GM19239 (cell line): ENCODE data around the gene MARK2.

Source experiments
- DNase-seq: peaks from one replicate; pipeline ENCODE4 v3.0.0; 2011; ENCODE audit warnings: low spot score; ENCODE audit not compliant: insufficient read length
- FAIRE-seq: peaks from 2 replicates; lab custom pipeline; 2011; peaks lifted over from hg19 to GRCh38; lab: Jason Lieb, UNC

MARK2 gene

GRCh38 chr11:63917692-63918506 lies 79.0 kb downstream of the MARK2 start:
- no peak for FAIRE-seq
- DNase-seq = peak; percentile 48

DNA sequence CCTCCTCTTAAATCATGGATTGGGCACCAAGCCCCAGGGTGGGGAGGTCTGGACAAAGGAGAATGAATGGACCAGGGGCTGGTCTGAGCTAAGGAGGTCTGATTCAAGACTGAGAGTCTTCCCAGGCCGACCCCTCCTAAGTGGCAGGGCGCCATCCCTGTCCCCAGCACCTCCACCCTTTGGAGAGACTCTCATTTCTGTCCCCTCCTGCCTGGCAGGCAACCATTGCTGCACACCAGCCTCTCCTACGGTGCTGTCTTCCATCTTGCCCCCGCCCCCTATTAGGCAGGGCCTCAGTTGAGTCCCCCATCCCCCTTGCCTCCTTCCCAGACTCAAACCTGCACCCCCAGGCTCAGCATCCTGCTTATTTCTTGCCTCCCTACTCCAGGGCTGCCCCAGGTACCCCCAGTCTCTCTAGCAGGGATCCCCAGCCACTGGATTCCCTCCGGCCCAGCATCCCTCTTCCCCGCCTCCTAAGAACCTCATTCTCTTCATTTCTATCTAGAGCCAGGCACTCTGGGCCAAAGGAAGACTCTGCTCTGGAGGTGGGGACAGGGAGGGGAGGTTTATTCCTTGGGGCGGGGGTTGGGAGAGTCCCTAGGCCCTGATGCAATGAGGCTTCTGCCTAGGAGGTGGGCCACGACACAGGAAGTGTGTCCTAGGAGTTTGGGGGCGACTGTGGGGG lies 79.7 kb downstream of the MARK2 start:
- FAIRE-seq = no peak
- DNase-seq = no peak

DNA sequence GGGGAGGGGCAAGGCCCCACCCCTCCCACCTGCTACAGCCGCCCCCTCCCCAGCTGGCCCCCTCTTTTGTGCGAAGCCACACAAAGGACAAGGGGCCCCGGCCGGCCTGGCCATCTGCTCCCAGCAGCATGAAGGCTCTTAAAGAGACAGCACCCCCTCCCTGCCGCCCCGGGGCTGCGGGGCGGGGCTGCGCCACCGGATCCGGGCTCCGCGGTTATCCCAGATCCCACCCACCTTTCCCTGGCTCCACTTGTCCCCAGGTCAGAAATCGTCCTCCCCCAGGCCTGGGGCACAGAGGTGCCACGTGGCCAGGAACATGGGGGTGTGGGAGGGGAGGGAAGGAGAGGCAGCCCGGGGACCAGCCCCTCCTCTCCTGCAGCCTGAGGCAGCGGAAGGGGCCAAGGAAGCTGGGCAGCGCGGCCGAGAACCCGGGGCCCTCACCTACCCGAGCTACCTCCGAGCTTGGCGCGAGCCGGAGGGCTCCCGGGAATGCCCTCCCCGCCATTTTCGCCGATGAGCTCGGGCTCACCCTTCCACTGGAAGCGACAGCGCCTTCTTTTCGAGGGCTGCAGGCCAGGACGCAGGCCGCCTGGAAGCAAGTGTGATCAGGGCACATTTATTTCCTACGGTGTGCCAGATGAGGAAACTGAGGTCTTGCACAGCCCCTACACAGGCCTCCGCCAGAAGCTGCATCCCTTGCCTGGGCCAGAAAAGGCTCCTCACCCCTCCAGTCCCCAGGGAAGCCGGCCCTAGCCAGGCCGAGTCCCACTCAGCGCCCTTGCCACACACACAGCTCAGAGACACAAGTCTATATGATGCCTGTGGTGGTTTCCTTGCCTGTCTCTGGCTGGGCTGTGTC lies 80.6 kb downstream of the MARK2 start:
- DNase-seq (no peak), FAIRE-seq (no peak)

GRCh38 chr11:63920126-63920938 lies 81.4 kb downstream of the MARK2 start:
- no peak for DNase-seq

DNA sequence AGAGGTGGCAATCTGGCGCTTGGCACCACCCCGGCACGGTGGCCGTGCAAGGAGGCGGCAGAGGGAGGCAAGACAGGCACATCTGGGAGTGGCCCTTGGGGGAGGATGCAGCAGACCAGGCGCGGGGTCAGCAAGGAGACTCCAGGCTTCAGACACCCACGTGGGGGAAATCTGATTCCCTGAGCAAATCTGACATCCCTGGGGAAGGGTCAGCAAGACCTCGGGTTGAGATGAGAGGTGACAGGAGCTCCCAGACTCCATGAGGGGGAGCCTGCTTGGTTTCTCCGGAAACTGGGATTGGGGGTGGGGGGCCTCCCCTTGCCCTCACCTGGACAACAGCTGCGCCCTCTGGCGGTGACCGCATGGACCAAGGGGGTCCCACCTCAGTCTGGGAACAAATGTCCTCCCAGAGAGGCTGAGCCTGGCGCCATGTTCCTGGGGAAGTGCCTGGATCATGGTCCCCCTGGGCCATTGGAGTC lies 82.1 kb downstream of the MARK2 start:
- FAIRE-seq (no peak), DNase-seq (no peak)

More at GRCh38 chr11:63920126-63920938, 81.4 kb downstream of the MARK2 start:
- no peak for FAIRE-seq

- DNase-seq (no peak), FAIRE-seq (no peak)
Observed at GRCh38 chr11:63922673-63923192, 83.8 kb downstream of the MARK2 start.

GRCh38 chr11:63923319-63923718 lies 84.4 kb downstream of the MARK2 start:
- DNase-seq (no peak), FAIRE-seq (no peak)

DNA sequence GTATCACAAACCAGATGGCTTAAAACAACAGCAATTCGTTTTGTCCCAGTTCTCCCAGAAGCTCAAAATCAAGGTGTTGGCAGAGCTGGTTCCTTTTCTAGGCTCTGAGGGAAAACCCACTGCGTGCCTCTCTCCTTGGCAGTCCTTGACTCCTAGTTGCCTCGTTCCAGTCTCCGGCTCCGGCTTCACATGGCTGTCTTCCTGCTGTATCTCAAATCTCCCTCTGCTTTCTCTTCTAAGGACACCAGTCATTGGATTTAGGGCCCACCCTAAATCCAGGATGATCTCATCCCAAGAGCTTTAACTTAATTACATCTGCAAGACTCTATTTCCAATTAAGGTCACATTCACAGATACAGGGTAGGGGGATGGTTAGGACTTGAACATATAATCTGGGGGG lies 90.7 kb downstream of the MARK2 start:
- DNase-seq = no peak
- no peak for FAIRE-seq

DNA sequence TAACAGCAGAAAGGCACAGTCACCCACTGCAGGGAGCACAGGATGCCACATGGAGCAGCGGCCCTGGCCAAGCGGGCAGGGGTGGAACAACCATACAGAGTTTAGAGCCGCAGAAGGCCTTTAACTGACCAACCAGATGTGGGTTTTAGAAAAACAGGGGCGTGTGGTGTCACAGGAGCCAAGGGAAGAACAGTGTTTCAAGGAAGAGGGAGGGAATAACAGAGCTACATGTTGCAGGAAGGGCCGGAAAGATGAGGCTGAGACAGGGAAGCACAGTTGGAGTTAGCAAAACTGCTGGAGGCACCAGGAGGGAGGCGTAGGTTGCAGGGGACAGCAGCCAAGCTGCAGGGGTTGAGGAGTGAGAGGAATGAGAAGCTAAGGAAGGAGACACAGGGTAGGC lies 92.1 kb downstream of the MARK2 start:
- no peak for FAIRE-seq
- no peak for DNase-seq

DNA sequence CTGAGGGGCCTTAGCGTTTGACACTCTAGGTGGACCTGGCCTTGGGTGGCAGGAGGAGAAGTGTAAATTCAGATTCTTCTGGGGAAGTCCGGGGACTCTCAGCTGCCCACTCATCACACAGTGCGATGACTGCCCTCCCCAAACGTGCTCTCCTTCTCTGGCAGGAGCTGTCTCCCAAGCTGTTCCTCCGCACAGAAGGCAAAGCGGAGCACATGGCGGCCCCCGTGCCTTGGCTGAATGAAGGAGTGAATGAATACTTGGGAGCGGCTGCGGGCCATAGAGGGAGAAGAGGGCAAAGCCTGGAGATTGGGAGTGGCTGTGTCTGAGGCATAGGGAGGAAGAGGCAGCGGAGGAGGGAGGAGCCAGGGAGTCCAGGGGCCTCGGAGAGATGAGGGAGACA lies 93.0 kb downstream of the MARK2 start:
- DNase-seq (no peak), FAIRE-seq (no peak)

DNA sequence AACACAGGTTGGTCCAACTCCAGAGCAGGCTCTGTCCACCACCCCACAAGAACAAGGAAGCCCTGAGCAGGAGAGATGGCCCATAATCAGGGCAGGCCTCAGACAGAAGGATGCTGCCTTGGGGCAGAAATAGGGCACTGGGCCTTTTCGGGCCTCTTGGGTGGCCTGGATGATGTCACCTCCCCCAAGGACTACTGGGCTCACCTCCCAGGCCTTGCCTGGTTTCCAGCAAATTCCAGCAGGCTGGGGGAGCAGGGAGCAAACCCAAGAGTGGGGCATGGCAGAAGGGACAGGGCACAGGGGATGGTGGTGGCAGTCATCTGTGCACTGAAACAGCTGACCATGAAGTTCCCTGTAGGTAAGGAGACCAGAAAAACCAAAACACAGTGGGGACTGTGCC lies 94.5 kb downstream of the MARK2 start:
- FAIRE-seq (no peak), DNase-seq (no peak)

DNA sequence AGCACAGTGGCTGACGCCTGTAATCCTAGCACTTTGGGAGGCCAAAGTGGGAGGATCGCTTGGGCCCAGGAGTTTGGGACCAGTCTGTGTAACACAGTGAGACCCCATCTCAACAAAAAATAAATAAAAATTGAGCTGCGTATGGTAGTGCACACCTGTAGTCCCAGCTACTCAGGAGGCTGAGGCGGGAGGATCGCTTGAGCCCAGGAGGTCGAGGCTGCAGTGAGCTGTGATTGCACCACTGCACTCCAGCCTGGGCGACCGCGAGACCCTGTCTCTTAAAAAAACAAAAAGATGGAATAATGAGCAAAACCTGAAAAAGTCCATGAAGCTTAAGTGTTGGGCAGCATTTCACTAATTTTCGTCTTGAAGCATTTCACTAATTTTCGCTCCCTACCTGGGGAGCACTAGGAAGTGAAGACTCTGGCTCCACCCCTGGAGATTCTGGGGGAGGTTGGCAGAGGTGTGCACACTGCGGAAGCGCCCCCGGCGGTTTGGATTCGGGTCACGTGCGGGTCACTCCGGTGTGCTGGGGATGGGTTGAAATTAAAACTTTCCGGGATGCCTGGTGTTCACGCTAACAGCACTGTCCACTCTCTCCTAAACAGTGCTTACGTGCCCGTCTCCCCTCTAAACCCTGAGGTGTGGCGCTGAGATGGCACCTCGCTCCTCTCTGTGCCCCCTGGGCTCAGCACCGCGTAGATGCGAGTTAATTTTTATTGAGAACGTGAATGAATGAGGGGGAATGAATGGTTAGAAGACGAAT lies 99.0 kb downstream of the MARK2 start:
- no peak for DNase-seq
- FAIRE-seq = no peak

- DNase-seq (peak; percentile 98), FAIRE-seq (peak; percentile 79)
Observed at GRCh38 chr11:63938479-63939396, 99.8 kb downstream of the MARK2 start, which contains the start of gene NAA40. NAA40 (plus strand) TSS chr11:63939002; CDS start chr11:63939097, 95 bp downstream.

DNA sequence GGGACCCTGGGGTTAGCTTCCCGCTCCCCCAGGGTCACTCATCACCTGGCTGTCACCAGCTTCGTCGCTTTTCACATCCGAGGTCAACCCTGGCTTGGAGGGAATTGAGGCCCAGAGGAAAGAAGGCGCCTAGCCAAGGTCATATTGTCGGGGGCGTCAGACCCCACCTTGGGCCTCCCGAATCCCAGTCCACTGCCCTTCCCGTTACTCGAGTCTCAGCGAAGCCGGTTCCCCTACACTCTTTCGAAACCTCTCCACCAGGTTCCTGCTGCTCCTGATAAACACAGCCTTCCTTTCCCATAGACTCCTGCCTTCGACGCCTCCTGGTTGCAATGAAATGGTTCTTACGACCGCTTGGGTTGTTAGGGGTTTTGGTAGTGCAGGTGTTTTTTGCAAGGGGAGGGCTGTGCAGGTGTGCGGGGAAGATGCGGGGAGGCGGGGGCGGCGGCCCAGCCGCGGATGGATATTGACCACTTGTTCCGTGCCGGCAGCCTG lies 100.5 kb downstream of the MARK2 start:
- peak; percentile 70 for FAIRE-seq
- no peak for DNase-seq

GRCh38 chr11:63940786-63941185 lies 101.9 kb downstream of the MARK2 start:
- no peak for DNase-seq
- peak; percentile 52 for FAIRE-seq

GRCh38 chr11:63941901-63942300 lies 103.0 kb downstream of the MARK2 start:
- DNase-seq (no peak), FAIRE-seq (no peak)

DNA sequence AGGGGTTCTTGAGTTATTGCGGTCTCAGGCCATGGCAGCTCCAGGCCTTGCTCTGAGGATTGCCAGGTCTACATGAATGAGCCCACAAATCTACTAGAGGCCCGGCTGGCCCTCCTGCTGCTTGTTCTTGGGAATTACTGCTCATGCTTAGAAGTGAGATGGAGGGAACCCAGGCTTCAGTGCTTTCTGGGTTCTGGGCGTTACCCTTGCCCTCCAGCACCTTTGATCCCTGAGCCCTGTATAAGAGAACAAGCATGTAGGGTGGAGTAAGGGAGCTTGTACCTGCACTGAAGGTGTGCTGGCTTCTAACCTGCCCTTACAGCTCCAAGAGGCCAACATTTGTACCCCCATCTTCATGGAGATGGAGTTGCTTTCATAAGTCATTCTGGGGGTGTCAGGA lies 103.9 kb downstream of the MARK2 start:
- FAIRE-seq (no peak), DNase-seq (no peak)

DNA sequence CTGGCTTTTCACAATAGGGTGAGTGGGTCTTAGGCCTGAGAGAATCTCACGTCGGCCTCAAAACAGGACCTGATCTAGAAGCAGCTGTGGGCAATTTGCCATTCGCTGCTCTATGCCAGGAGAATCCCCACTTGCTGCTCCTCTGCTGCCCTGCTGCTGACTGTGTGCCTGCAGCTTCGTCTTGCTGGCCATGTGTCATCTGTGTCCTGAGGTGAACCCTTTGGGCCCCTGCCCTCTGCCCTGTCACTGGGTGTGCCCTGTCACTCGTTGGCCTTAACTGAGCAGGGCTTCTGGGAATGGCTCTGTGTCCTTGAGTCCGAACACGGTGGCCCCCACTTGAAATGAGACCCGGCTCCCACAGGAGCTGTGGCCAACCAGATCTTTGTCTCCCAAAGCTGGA lies 106.1 kb downstream of the MARK2 start:
- no peak for DNase-seq
- FAIRE-seq = no peak
